ENCODE data around the gene TBC1D14.

DNA sequence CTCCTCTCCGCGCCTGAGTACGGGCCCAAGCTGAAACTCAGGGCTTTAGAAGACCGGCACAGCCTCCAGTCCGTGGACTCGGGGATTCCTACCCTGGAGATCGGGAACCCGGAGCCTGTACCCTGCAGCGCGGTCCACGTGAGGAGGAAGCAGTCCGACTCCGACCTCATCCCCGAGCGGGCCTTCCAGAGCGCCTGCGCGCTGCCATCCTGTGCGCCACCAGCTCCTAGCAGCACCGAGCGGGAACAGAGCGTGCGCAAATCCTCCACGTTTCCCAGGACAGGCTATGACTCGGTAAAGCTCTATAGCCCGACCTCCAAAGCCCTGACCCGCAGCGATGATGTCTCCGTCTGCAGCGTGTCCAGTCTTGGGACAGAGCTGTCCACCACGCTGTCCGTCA lies 13.9 kb downstream of the TBC1D14 start:
- no peak for TF ChIP-seq PATZ1 (CRISPR knock-in tag; IDR thresholded peaks at IDR 0.05; ENCODE audit: borderline replicate concordance)
- TF ChIP-seq PPARA (CRISPR knock-in tag; IDR thresholded peaks at IDR 0.05; ENCODE audit: borderline replicate concordance): no peak
- no peak for TF ChIP-seq ESRRG (CRISPR knock-in tag; IDR thresholded peaks at IDR 0.05)
- TF ChIP-seq, protein P1, sequence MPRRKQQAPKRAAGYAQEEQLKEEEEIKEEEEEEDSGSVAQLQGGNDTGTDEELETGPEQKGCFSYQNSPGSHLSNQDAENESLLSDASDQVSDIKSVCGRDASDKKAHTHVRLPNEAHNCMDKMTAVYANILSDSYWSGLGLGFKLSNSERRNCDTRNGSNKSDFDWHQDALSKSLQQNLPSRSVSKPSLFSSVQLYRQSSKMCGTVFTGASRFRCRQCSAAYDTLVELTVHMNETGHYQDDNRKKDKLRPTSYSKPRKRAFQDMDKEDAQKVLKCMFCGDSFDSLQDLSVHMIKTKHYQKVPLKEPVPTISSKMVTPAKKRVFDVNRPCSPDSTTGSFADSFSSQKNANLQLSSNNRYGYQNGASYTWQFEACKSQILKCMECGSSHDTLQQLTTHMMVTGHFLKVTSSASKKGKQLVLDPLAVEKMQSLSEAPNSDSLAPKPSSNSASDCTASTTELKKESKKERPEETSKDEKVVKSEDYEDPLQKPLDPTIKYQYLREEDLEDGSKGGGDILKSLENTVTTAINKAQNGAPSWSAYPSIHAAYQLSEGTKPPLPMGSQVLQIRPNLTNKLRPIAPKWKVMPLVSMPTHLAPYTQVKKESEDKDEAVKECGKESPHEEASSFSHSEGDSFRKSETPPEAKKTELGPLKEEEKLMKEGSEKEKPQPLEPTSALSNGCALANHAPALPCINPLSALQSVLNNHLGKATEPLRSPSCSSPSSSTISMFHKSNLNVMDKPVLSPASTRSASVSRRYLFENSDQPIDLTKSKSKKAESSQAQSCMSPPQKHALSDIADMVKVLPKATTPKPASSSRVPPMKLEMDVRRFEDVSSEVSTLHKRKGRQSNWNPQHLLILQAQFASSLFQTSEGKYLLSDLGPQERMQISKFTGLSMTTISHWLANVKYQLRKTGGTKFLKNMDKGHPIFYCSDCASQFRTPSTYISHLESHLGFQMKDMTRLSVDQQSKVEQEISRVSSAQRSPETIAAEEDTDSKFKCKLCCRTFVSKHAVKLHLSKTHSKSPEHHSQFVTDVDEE (CRISPR knock-in tag; IDR thresholded peaks at IDR 0.05): no peak
- no peak for TF ChIP-seq TOX (CRISPR knock-in tag; IDR thresholded peaks at IDR 0.05; ENCODE audit: borderline replicate concordance)
- TF ChIP-seq ZNF70 (CRISPR knock-in tag; IDR thresholded peaks at IDR 0.05): no peak
- no peak for TF ChIP-seq ZC3H10 (CRISPR knock-in tag; IDR thresholded peaks at IDR 0.05)
- no peak for TF ChIP-seq BACH2 (CRISPR knock-in tag; IDR thresholded peaks at IDR 0.05; ENCODE audit: borderline replicate concordance)
